Gastroesophageal sphincter (tissue), 3 donors: ENCODE data around the gene PTPN13.

Experiments used
- CTCF ChIP-seq, 4 experiments: fragments of 200-600 bp in 2 of 4; fragments of 450-650 bp in 2 of 4; sonication (generic) in 1 of 4; IDR thresholded peaks; one replicate each; pipeline ENCODE4 v1.5.1; 2017 to 2019; ENCODE audit warnings: antibody characterized with exemption in 4 of 4, mild to moderate bottlenecking in 2 of 4, moderate library complexity in 2 of 4
- EP300 ChIP-seq: sonication (generic); formaldehyde crosslinking; IDR thresholded peaks from one replicate; pipeline ENCODE4 v1.6.1; 2017; ENCODE audit warnings: antibody characterized with exemption, mild to moderate bottlenecking

- no peak for TF ChIP-seq EP300
- no peak for TF ChIP-seq CTCF (IDR thresholded peaks at IDR 0.05)
Observed at GRCh38 chr4:86633854-86634253, 39.7 kb downstream of the PTPN13 start.
